ENCODE data around the gene CHN1.

DNA sequence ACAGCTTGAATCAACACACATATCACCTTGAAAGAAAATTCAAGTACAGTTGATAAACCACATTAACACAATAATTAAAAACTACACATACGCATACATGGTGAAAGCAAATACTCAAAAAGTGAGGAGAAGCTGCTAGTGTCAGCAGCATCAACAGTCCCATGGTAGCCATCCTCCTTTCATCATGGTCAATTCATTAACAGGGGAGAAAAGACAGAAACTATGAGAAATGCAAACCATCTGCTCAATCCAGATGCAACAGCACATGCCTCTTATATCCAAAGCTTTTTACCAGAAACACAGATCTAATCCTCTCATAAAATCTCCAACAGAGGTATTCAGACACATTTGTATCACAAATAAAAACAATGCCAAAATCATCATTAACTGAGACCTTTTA, 159.0 kb downstream of the CHN1 start:
- no peak for TF ChIP-seq POLR2A (IDR thresholded peaks at IDR 0.05)
- TF ChIP-seq, protein P1, sequence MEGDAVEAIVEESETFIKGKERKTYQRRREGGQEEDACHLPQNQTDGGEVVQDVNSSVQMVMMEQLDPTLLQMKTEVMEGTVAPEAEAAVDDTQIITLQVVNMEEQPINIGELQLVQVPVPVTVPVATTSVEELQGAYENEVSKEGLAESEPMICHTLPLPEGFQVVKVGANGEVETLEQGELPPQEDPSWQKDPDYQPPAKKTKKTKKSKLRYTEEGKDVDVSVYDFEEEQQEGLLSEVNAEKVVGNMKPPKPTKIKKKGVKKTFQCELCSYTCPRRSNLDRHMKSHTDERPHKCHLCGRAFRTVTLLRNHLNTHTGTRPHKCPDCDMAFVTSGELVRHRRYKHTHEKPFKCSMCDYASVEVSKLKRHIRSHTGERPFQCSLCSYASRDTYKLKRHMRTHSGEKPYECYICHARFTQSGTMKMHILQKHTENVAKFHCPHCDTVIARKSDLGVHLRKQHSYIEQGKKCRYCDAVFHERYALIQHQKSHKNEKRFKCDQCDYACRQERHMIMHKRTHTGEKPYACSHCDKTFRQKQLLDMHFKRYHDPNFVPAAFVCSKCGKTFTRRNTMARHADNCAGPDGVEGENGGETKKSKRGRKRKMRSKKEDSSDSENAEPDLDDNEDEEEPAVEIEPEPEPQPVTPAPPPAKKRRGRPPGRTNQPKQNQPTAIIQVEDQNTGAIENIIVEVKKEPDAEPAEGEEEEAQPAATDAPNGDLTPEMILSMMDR (IDR thresholded peaks at IDR 0.05) = no peak

Data from thyroid gland (tissue), 4 donors.